HCT116 (cell line): Measurements from ENCODE around the gene EWSR1.

Experiments
- CEBPB ChIP-seq: IDR thresholded peaks from 2 replicates; pipeline ENCODE4 v1.6.1; 2012; ENCODE audit warnings: low read depth
- TF ChIP-seq, protein P1 (sequence below), 3 experiments: fragments of 200-600 bp in 1 of 3; sonication (generic) in 1 of 3; IDR thresholded peaks in 2 of 3; conservative IDR thresholded peaks in 1 of 3; 2 replicates each; pipeline ENCODE4 v1.5.1; 2012 to 2017; ENCODE audit warnings: low read depth in 2 of 3, low read length in 2 of 3, antibody characterized with exemption in 1 of 3, borderline replicate concordance in 1 of 3, control low read depth in 1 of 3, mild to moderate bottlenecking in 1 of 3, mixed read lengths in 1 of 3, mixed run types in 1 of 3, moderate library complexity in 1 of 3; ENCODE audit not compliant: insufficient read depth in 1 of 3

DNA sequence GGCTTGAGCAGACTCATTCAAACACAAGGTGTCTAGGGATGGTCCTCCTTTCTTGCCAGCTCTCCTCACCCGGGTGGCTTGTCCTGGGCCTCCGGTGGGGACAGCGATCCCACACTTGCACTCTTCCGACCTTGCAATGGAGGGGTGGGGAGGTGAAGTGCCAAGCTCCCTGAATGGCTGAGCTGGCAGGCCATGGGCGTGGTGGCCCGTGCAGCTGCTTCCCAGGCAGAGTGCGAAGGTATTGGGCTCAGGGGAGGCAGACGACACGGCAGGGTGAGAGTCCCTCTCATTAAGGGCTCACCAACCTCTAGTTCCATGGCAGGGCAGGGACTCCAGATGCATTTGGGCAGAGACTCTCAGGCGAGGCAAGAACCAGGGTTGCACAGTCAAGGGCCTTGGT, 58.4 kb downstream of the EWSR1 start:
- TF ChIP-seq, protein P1, sequence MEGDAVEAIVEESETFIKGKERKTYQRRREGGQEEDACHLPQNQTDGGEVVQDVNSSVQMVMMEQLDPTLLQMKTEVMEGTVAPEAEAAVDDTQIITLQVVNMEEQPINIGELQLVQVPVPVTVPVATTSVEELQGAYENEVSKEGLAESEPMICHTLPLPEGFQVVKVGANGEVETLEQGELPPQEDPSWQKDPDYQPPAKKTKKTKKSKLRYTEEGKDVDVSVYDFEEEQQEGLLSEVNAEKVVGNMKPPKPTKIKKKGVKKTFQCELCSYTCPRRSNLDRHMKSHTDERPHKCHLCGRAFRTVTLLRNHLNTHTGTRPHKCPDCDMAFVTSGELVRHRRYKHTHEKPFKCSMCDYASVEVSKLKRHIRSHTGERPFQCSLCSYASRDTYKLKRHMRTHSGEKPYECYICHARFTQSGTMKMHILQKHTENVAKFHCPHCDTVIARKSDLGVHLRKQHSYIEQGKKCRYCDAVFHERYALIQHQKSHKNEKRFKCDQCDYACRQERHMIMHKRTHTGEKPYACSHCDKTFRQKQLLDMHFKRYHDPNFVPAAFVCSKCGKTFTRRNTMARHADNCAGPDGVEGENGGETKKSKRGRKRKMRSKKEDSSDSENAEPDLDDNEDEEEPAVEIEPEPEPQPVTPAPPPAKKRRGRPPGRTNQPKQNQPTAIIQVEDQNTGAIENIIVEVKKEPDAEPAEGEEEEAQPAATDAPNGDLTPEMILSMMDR (IDR thresholded peaks at IDR 0.05 in 2 of 3, conservative IDR thresholded peaks at IDR 0.05 in 1 of 3; ENCODE audit: borderline replicate concordance in 1 of 3, insufficient read depth in 1 of 3, low read depth in 2 of 3, low read length in 2 of 3): no peak
- TF ChIP-seq CEBPB: no peak
